HepG2 (cell line): Measurements from ENCODE around the gene EBF4. TPM values are rescaled to one million over a fixed set of nuclear protein-coding genes. Genes with fewer than 3 reads are reported as not detected.

Source experiments
- EZH2 ChIP-seq: conservative IDR thresholded peaks from 2 replicates; pipeline ENCODE4 v1.6.1; 2012; ENCODE audit warnings: mild to moderate bottlenecking, low read depth, low read length, moderate library complexity
- HNRNPL ChIP-seq: fragments of 200-400 bp; formaldehyde crosslinking; IDR thresholded peaks from 2 replicates; pipeline ENCODE4 v1.6.1; 2017; ENCODE audit warnings: mild to moderate bottlenecking, low read depth, low read length
- KLF6 ChIP-seq: IDR thresholded peaks from 2 replicates; pipeline ENCODE4 v1.8.0; 2016; ENCODE audit warnings: missing biosample characterization, missing genetic modification reagents
- MLLT10 ChIP-seq: sonication (generic); formaldehyde crosslinking; IDR thresholded peaks from 2 replicates; pipeline ENCODE4 v1.4.0; 2020; ENCODE audit warnings: missing genetic modification reagents
- NR2F6 ChIP-seq, 2 experiments: IDR thresholded peaks; 2 replicates each; pipeline ENCODE4 v1.6.1; 2016; ENCODE audit warnings: antibody characterized with exemption in 1 of 2, mild to moderate bottlenecking in 1 of 2
- RARA ChIP-seq: IDR thresholded peaks from 2 replicates; pipeline ENCODE4 v1.6.1; 2016; ENCODE audit warnings: missing genetic modification reagents, missing compliant biosample characterization
- SSRP1 ChIP-seq: IDR thresholded peaks from 2 replicates; pipeline ENCODE4 v1.6.1; 2016; ENCODE audit warnings: control low read depth
- ZNF850 ChIP-seq: sonication (generic); formaldehyde crosslinking; conservative IDR thresholded peaks from 2 replicates; pipeline ENCODE4 v1.9.0; 2021; ENCODE audit warnings: mild to moderate bottlenecking, missing genetic modification reagents
- ZSCAN20 ChIP-seq: sonication (generic); formaldehyde crosslinking; IDR thresholded peaks from 2 replicates; pipeline ENCODE4 v1.4.0; 2020; ENCODE audit warnings: missing genetic modification reagents, mild to moderate bottlenecking, borderline replicate concordance
- ZSCAN31 ChIP-seq: sonication (generic); formaldehyde crosslinking; IDR thresholded peaks from 2 replicates; pipeline ENCODE4 v1.5.0; 2020; ENCODE audit warnings: low read depth, mild to moderate bottlenecking, missing genetic modification reagents
- polyA plus RNA-seq, 8 experiments: library from polyadenylated mRNA; depleted of rRNA in 3 of 8; stranded (reverse) in 7 of 8; unstranded in 1 of 8; fragments of >200 nt; fragmentation: Illumina TruSeq in 4 of 8; extraction: Trizol in 4 of 8; gene quantifications; 2 replicates each; pipeline versions ENCODE4 v1.2.1 to v1.2.3, GENCODE V29; 2011 to 2016; ENCODE audit warnings: low read depth in 4 of 8, missing spikeins in 1 of 8, mixed read lengths in 1 of 8; ENCODE audit not compliant: insufficient read depth in 1 of 8
- total RNA-seq, 5 experiments: library from RNA; depleted of rRNA; stranded (reverse); fragments of >200 nt; fragmentation: Illumina TruSeq; extraction: Trizol; gene quantifications; 2 replicates each; pipeline ENCODE4 v1.2.3, GENCODE V29; 2016; ENCODE audit warnings: low read depth in 1 of 5
- TF ChIP-seq, protein P1 (sequence below): IDR thresholded peaks from 2 replicates; pipeline ENCODE4 v1.6.1; 2016; ENCODE audit warnings: low read depth, control low read depth
- TF ChIP-seq, protein P2 (sequence below): sonication (generic); formaldehyde crosslinking; IDR thresholded peaks from 2 replicates; pipeline ENCODE4 v1.8.1; 2023; ENCODE audit warnings: mild to moderate bottlenecking, missing genetic modification reagents
- TF ChIP-seq, protein P3 (sequence below): sonication (generic); formaldehyde crosslinking; IDR thresholded peaks from 2 replicates; pipeline ENCODE4 v1.5.1; 2020; ENCODE audit warnings: mild to moderate bottlenecking, missing genetic modification reagents, moderate library complexity
- TF ChIP-seq, protein P4 (sequence below): IDR thresholded peaks from 2 replicates; pipeline ENCODE4 v1.6.1; 2016
- TF ChIP-seq, protein P5 (sequence below): sonication (generic); formaldehyde crosslinking; IDR thresholded peaks from 2 replicates; pipeline ENCODE4 v1.9.0; 2021; ENCODE audit warnings: mild to moderate bottlenecking, missing genetic modification reagents
- TF ChIP-seq, protein P6 (sequence below): sonication (generic); formaldehyde crosslinking; IDR thresholded peaks from 2 replicates; pipeline ENCODE4 v1.5.0; 2020; ENCODE audit warnings: missing genetic modification reagents

The EBF4 gene
- total and polyA plus RNA-seq, 2 of the 13 experiments (the other 11 are each of a cell fraction or from before 2014, with no cell fraction given), result 0.84 to 2.2 TPM

DNA sequence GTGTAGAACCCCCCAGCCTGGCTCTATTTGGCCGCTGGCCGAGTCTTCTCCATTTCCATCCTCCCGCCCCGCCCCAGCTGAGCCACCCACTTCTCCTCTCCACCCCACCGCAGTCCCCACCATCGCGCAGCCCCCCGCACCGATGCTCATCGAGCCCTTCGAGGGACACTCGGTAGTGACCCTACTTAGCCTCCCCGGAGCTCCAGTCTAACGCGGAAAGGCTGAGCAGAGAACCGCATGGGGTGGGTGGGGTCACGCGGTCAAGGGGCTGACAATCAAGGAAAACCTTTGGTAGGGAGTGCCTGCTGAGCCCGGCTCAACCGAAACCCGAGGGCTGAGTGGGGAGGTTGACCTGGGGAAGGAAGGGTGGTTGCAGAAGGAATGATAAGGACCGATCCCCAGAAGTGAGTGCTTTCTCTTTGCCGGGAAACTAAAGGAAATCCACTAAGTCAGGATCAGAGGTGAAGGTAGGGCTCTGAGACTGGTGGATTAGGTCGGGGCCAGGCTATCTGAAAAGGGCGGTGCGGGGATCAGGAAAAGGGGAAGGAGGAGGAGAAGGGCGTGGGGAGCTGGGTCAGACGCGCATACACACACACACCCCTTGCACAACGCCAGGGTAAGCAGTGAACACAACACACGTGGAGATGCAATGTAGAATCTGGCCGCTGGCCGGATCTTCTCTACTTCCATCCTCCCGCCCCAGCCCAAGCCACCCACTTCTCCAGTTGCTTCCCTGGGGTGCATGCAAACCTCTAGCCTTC is 58.1 kb downstream of the EBF4 start (continued):
- TF ChIP-seq, protein P1, sequence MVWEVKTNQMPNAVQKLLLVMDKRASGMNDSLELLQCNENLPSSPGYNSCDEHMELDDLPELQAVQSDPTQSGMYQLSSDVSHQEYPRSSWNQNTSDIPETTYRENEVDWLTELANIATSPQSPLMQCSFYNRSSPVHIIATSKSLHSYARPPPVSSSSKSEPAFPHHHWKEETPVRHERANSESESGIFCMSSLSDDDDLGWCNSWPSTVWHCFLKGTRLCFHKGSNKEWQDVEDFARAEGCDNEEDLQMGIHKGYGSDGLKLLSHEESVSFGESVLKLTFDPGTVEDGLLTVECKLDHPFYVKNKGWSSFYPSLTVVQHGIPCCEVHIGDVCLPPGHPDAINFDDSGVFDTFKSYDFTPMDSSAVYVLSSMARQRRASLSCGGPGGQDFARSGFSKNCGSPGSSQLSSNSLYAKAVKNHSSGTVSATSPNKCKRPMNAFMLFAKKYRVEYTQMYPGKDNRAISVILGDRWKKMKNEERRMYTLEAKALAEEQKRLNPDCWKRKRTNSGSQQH (CRISPR knock-in tag), result 0 out of 2 replicates have a peak, but pooled peaks have one; percentile 27
- TF ChIP-seq KLF6, result no peak
- TF ChIP-seq MLLT10 (CRISPR knock-in tag), result no peak
- TF ChIP-seq, protein P2, sequence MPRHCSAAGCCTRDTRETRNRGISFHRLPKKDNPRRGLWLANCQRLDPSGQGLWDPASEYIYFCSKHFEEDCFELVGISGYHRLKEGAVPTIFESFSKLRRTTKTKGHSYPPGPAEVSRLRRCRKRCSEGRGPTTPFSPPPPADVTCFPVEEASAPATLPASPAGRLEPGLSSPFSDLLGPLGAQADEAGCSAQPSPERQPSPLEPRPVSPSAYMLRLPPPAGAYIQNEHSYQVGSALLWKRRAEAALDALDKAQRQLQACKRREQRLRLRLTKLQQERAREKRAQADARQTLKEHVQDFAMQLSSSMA (CRISPR knock-in tag), result 0 out of 2 replicates have a peak, but pooled peaks have one; percentile 34
- TF ChIP-seq, protein P3, sequence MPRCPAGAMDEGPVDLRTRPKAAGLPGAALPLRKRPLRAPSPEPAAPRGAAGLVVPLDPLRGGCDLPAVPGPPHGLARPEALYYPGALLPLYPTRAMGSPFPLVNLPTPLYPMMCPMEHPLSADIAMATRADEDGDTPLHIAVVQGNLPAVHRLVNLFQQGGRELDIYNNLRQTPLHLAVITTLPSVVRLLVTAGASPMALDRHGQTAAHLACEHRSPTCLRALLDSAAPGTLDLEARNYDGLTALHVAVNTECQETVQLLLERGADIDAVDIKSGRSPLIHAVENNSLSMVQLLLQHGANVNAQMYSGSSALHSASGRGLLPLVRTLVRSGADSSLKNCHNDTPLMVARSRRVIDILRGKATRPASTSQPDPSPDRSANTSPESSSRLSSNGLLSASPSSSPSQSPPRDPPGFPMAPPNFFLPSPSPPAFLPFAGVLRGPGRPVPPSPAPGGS (CRISPR knock-in tag), result peak; percentile 39; the same call in 1 of the 2 replicates
- no peak for TF ChIP-seq RARA (CRISPR knock-in tag)
- TF ChIP-seq SSRP1, result 0 out of 2 replicates have a peak, but pooled peaks have one; percentile 41
- TF ChIP-seq, protein P4, sequence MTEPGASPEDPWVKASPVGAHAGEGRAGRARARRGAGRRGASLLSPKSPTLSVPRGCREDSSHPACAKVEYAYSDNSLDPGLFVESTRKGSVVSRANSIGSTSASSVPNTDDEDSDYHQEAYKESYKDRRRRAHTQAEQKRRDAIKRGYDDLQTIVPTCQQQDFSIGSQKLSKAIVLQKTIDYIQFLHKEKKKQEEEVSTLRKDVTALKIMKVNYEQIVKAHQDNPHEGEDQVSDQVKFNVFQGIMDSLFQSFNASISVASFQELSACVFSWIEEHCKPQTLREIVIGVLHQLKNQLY, result no peak
- TF ChIP-seq NR2F6 (IDR thresholded peaks at IDR 0.05), result no peak; the same call in 1 of the 2 replicates
- TF ChIP-seq NR2F6 (CRISPR knock-in tag; IDR thresholded peaks at IDR 0.05), result peak; percentile 4; the same call in 1 of the 2 replicates
- no peak for TF ChIP-seq ZSCAN31 (CRISPR knock-in tag)
- TF ChIP-seq HNRNPL, result 0 out of 2 replicates have a peak, but pooled peaks have one; percentile 12
- no peak for TF ChIP-seq ZNF850
- TF ChIP-seq, protein P5, sequence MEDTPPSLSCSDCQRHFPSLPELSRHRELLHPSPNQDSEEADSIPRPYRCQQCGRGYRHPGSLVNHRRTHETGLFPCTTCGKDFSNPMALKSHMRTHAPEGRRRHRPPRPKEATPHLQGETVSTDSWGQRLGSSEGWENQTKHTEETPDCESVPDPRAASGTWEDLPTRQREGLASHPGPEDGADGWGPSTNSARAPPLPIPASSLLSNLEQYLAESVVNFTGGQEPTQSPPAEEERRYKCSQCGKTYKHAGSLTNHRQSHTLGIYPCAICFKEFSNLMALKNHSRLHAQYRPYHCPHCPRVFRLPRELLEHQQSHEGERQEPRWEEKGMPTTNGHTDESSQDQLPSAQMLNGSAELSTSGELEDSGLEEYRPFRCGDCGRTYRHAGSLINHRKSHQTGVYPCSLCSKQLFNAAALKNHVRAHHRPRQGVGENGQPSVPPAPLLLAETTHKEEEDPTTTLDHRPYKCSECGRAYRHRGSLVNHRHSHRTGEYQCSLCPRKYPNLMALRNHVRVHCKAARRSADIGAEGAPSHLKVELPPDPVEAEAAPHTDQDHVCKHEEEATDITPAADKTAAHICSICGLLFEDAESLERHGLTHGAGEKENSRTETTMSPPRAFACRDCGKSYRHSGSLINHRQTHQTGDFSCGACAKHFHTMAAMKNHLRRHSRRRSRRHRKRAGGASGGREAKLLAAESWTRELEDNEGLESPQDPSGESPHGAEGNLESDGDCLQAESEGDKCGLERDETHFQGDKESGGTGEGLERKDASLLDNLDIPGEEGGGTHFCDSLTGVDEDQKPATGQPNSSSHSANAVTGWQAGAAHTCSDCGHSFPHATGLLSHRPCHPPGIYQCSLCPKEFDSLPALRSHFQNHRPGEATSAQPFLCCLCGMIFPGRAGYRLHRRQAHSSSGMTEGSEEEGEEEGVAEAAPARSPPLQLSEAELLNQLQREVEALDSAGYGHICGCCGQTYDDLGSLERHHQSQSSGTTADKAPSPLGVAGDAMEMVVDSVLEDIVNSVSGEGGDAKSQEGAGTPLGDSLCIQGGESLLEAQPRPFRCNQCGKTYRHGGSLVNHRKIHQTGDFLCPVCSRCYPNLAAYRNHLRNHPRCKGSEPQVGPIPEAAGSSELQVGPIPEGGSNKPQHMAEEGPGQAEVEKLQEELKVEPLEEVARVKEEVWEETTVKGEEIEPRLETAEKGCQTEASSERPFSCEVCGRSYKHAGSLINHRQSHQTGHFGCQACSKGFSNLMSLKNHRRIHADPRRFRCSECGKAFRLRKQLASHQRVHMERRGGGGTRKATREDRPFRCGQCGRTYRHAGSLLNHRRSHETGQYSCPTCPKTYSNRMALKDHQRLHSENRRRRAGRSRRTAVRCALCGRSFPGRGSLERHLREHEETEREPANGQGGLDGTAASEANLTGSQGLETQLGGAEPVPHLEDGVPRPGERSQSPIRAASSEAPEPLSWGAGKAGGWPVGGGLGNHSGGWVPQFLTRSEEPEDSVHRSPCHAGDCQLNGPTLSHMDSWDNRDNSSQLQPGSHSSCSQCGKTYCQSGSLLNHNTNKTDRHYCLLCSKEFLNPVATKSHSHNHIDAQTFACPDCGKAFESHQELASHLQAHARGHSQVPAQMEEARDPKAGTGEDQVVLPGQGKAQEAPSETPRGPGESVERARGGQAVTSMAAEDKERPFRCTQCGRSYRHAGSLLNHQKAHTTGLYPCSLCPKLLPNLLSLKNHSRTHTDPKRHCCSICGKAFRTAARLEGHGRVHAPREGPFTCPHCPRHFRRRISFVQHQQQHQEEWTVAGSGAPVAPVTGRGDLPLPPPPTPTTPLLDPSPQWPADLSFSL, result peak; percentile 77
- 0 out of 2 replicates have a peak, but pooled peaks have one; percentile 18 for TF ChIP-seq EZH2
- no peak for TF ChIP-seq ZSCAN20
- TF ChIP-seq, protein P6, sequence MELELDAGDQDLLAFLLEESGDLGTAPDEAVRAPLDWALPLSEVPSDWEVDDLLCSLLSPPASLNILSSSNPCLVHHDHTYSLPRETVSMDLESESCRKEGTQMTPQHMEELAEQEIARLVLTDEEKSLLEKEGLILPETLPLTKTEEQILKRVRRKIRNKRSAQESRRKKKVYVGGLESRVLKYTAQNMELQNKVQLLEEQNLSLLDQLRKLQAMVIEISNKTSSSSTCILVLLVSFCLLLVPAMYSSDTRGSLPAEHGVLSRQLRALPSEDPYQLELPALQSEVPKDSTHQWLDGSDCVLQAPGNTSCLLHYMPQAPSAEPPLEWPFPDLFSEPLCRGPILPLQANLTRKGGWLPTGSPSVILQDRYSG (CRISPR knock-in tag), result no peak
